GM23338 (cell line): ENCODE data around the gene PIK3C2G. TPM values are rescaled to one million over a fixed set of nuclear protein-coding genes. Genes with fewer than 3 reads are reported as not detected.

Source experiments
- ATAC-seq: fragments of 200-7000 bp; cut with Tn5 transposase; 3 replicates; pipeline ENCODE4 v1.9.1; 2020
- DNase-seq: peaks from one replicate; pipeline ENCODE4 v3.0.0-alpha.2; 2015; ENCODE audit warnings: low spot score
- H2AFZ ChIP-seq: fragments of 200-600 bp; sonication (generic); 2 replicates; pipeline ENCODE4 v1.8.0; 2016; ENCODE audit warnings: antibody characterized with exemption, mild to moderate bottlenecking, moderate library complexity
- H3F3A ChIP-seq: fragments of 200-600 bp; sonication (generic); replicated peaks from 2 replicates; pipeline ENCODE4 v1.8.0; 2017; ENCODE audit warnings: antibody characterized with exemption, mixed run types, low read depth
- H3K27ac ChIP-seq: fragments of 200-600 bp; sonication (generic); 2 replicates; pipeline ENCODE4 v1.6.1; 2016; ENCODE audit warnings: low read depth
- H3K27me3 ChIP-seq: fragments of 200-600 bp; sonication (generic); 2 replicates; pipeline ENCODE4 v1.8.0; 2016; ENCODE audit warnings: mild to moderate bottlenecking, mixed run types, moderate library complexity; ENCODE audit not compliant: insufficient read depth
- H3K36me3 ChIP-seq: fragments of 200-600 bp; sonication (generic); 2 replicates; pipeline ENCODE4 v1.8.0; 2016; ENCODE audit warnings: mild to moderate bottlenecking; ENCODE audit not compliant: insufficient read depth
- H3K4me1 ChIP-seq: fragments of 200-600 bp; sonication (generic); 2 replicates; pipeline ENCODE4 v1.8.0; 2016; ENCODE audit warnings: mild to moderate bottlenecking, moderate library complexity; ENCODE audit not compliant: insufficient read depth
- H3K4me2 ChIP-seq: fragments of 200-600 bp; sonication (generic); 2 replicates; pipeline ENCODE4 v1.7.1; 2017; ENCODE audit warnings: mixed run types
- H3K4me3 ChIP-seq: fragments of 200-600 bp; sonication (generic); 2 replicates; pipeline ENCODE4 v1.6.1; 2016; ENCODE audit warnings: mixed run types
- H3K79me2 ChIP-seq: fragments of 200-600 bp; sonication (generic); replicated peaks from 2 replicates; pipeline ENCODE4 v1.8.0; 2017; ENCODE audit warnings: mild to moderate bottlenecking; ENCODE audit not compliant: insufficient read depth
- H3K9me2 ChIP-seq: fragments of 200-600 bp; sonication (generic); 2 replicates; pipeline ENCODE4 v1.8.0; 2017; ENCODE audit not compliant: insufficient read depth
- H4K20me1 ChIP-seq: fragments of 200-600 bp; sonication (generic); replicated peaks from 2 replicates; pipeline ENCODE4 v1.8.0; 2017; ENCODE audit warnings: mild to moderate bottlenecking; ENCODE audit not compliant: insufficient read depth
- H3K27ac Mint-ChIP-seq: 2 replicates; pipeline ENCODE4 v1.8.0; 2020; ENCODE audit warnings: inconsistent platforms, mild to moderate bottlenecking, moderate library complexity, mixed read lengths
- H3K27me3 Mint-ChIP-seq: 3 replicates; pipeline ENCODE4 v1.8.0; 2022; ENCODE audit warnings: low read depth, mild to moderate bottlenecking, moderate library complexity, mixed read lengths, inconsistent platforms; ENCODE audit not compliant: insufficient read depth, poor library complexity
- H3K36me3 Mint-ChIP-seq: 3 replicates; pipeline ENCODE4 v1.8.0; 2021; ENCODE audit warnings: low read depth, mild to moderate bottlenecking, inconsistent platforms, moderate library complexity, mixed read lengths
- H3K4me1 Mint-ChIP-seq: 3 replicates; pipeline ENCODE4 v1.8.0; 2020; ENCODE audit warnings: mild to moderate bottlenecking, inconsistent platforms, mixed read lengths
- H3K4me3 Mint-ChIP-seq: 3 replicates; pipeline ENCODE4 v1.8.0; 2021; ENCODE audit warnings: moderate library complexity, mild to moderate bottlenecking, inconsistent platforms, mixed read lengths
- H3K9me3 Mint-ChIP-seq: 3 replicates; pipeline ENCODE4 v1.8.0; 2020; ENCODE audit warnings: moderate library complexity, mild to moderate bottlenecking, inconsistent platforms, mixed read lengths
- CREB1 ChIP-seq: fragments of 250-450 bp; sonication (Bioruptor Pico); IDR thresholded peaks from 2 replicates; pipeline ENCODE4 v1.5.0; 2020; ENCODE audit warnings: low read depth, mild to moderate bottlenecking, moderate library complexity
- CTCF ChIP-seq, 2 experiments: fragments of 200-600 bp in 1 of 2; sonication (generic) in 1 of 2; conservative IDR thresholded peaks; 2 replicates each; pipeline versions ENCODE4 v1.5.1 to v1.6.1; 2016 to 2017; ENCODE audit warnings: antibody characterized with exemption in 2 of 2, low read depth in 2 of 2, mild to moderate bottlenecking in 2 of 2, moderate library complexity in 1 of 2
- ETS1 ChIP-seq: IDR thresholded peaks from 2 replicates; pipeline ENCODE4 v1.6.1; 2016; ENCODE audit warnings: antibody characterized with exemption
- EZH2 ChIP-seq: fragments of 200-600 bp; sonication (generic); IDR thresholded peaks from one replicate; pipeline ENCODE4 v1.8.0; 2017; ENCODE audit warnings: antibody characterized with exemption, mild to moderate bottlenecking, low read depth; ENCODE audit not compliant: unreplicated experiment
- EZH2phosphoT487 ChIP-seq: fragments of 200-600 bp; sonication (generic); IDR thresholded peaks from one replicate; pipeline ENCODE4 v1.8.1; 2018; ENCODE audit warnings: antibody characterized with exemption; ENCODE audit not compliant: unreplicated experiment
- JUNB ChIP-seq: IDR thresholded peaks from one replicate; pipeline ENCODE4 v1.6.1; 2016; ENCODE audit warnings: antibody characterized with exemption; ENCODE audit not compliant: unreplicated experiment
- NANOG ChIP-seq: IDR thresholded peaks from 2 replicates; pipeline ENCODE4 v1.6.1; 2016; ENCODE audit warnings: antibody characterized with exemption, borderline replicate concordance
- POLR2AphosphoS5 ChIP-seq: IDR thresholded peaks from 2 replicates; pipeline ENCODE4 v1.6.1; 2016; ENCODE audit warnings: antibody characterized with exemption, low read depth
- REST ChIP-seq: IDR thresholded peaks from one replicate; pipeline ENCODE4 v1.6.1; 2018; ENCODE audit warnings: antibody characterized with exemption; ENCODE audit not compliant: unreplicated experiment
- STAT1 ChIP-seq: IDR thresholded peaks from one replicate; pipeline ENCODE4 v1.6.1; 2016; ENCODE audit warnings: antibody characterized with exemption; ENCODE audit not compliant: unreplicated experiment
- ZNF114 ChIP-seq: fragments of 250-450 bp; sonication (Bioruptor Pico); IDR thresholded peaks from 2 replicates; pipeline ENCODE4 v1.5.0; 2020; ENCODE audit warnings: mild to moderate bottlenecking, moderate library complexity
- ZNF331 ChIP-seq: fragments of 250-450 bp; sonication (Bioruptor Pico); IDR thresholded peaks from 2 replicates; pipeline ENCODE4 v1.5.0; 2020; ENCODE audit warnings: low read depth, mild to moderate bottlenecking, moderate library complexity
- ZNF462 ChIP-seq: fragments of 250-450 bp; sonication (Bioruptor Pico); IDR thresholded peaks from 2 replicates; pipeline ENCODE4 v1.5.0; 2020; ENCODE audit warnings: mild to moderate bottlenecking, moderate library complexity
- polyA plus RNA-seq: library from polyadenylated mRNA; unstranded; fragments of >200 nt; fragmentation: Nextera tagmentation; extraction: Ambion mirVana; gene quantifications from 2 replicates; pipeline ENCODE4 v1.2.1, GENCODE V29; 2016
- total RNA-seq: library from RNA; depleted of rRNA; stranded (reverse); fragments of >200 nt; shearing (Covaris generic); gene quantifications from 2 replicates; pipeline ENCODE4 v1.2.3, GENCODE V29; 2014

PIK3C2G gene
- total and polyA plus RNA-seq, 2 experiments from 2014 or later: not detected

GRCh38 chr12:18242380-18243089 is 18.8 kb upstream of the PIK3C2G start:
- H3K27me3 Mint-ChIP-seq: no peaks in the 10 kb centered on the region
- H3K36me3 Mint-ChIP-seq: 0 out of 3 replicates have a peak, but pooled peaks cover 3% of the 10 kb centered on the region
- H3K4me3 Mint-ChIP-seq: no peak overlapping the region
- Histone ChIP-seq H2AFZ (peak overlapping the region; percentile 80), H3K4me1 (no peaks in the 10 kb centered on the region), H3F3A (no peaks in the 10 kb centered on the region), H3K79me2 (no peaks in the 10 kb centered on the region), H3K27ac (no peak overlapping the region), H3K4me2 (no peak overlapping the region), H3K36me3 (no peaks in the 10 kb centered on the region), H3K27me3 (no peaks in the 10 kb centered on the region), H3K4me3 (no peak overlapping the region), H3K9me2 (no peaks in the 10 kb centered on the region), H4K20me1 (no peaks in the 10 kb centered on the region)
- peak overlapping the region; percentile 73 for H3K27ac Mint-ChIP-seq
- H3K9me3 Mint-ChIP-seq: peaks cover 3% of the 10 kb centered on the region; the same call in 2 of the 3 replicates
- peaks cover 6% of the 10 kb centered on the region; the same call in 2 of the 3 replicates for H3K4me1 Mint-ChIP-seq
- DNase-seq: no peak
- TF ChIP-seq EZH2phosphoT487: no peak
- TF ChIP-seq ZNF114: no peak
- TF ChIP-seq ZNF331: no peak
- TF ChIP-seq ZNF462 (CRISPR knock-in tag): no peak
- no peak for TF ChIP-seq JUNB
- TF ChIP-seq REST: no peak
- TF ChIP-seq NANOG: no peak
- TF ChIP-seq CTCF (conservative IDR thresholded peaks at IDR 0.05; ENCODE audit: low read depth in 2 of 2): no peak
- no peak for TF ChIP-seq POLR2AphosphoS5
- no peak for TF ChIP-seq ETS1
- TF ChIP-seq EZH2: no peak
- no peak for TF ChIP-seq CREB1 (CRISPR knock-in tag)
- no peak for TF ChIP-seq STAT1
- ATAC-seq: no peak
